Measurements from ENCODE around the gene HYDIN.

- no peak for TF ChIP-seq ISL1 (CRISPR knock-in tag; IDR thresholded peaks at IDR 0.05)
- TF ChIP-seq, protein P1, sequence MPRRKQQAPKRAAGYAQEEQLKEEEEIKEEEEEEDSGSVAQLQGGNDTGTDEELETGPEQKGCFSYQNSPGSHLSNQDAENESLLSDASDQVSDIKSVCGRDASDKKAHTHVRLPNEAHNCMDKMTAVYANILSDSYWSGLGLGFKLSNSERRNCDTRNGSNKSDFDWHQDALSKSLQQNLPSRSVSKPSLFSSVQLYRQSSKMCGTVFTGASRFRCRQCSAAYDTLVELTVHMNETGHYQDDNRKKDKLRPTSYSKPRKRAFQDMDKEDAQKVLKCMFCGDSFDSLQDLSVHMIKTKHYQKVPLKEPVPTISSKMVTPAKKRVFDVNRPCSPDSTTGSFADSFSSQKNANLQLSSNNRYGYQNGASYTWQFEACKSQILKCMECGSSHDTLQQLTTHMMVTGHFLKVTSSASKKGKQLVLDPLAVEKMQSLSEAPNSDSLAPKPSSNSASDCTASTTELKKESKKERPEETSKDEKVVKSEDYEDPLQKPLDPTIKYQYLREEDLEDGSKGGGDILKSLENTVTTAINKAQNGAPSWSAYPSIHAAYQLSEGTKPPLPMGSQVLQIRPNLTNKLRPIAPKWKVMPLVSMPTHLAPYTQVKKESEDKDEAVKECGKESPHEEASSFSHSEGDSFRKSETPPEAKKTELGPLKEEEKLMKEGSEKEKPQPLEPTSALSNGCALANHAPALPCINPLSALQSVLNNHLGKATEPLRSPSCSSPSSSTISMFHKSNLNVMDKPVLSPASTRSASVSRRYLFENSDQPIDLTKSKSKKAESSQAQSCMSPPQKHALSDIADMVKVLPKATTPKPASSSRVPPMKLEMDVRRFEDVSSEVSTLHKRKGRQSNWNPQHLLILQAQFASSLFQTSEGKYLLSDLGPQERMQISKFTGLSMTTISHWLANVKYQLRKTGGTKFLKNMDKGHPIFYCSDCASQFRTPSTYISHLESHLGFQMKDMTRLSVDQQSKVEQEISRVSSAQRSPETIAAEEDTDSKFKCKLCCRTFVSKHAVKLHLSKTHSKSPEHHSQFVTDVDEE (CRISPR knock-in tag; IDR thresholded peaks at IDR 0.05) = no peak
- TF ChIP-seq ZFP30 (CRISPR knock-in tag; IDR thresholded peaks at IDR 0.05) = no peak
Observed at GRCh38 chr16:70777496-70777895, 453.0 kb downstream of the HYDIN start.

Measured in SK-N-SH treated with all-trans-retinoic acid at 6 μM for 48 hours (cell line).